Activated T-helper 9 cell treated with anti-CD3 and anti-CD28 coated beads, Interleukin-2, amount 50 U/mL, for 16 hours (primary cell): Measurements from ENCODE around the gene FARP1.

Source experiments
- DNase-seq: peaks from one replicate; pipeline ENCODE4 v3.0.0-alpha.2; 2020; ENCODE audit warnings: low read depth

The FARP1 gene

GRCh38 chr13:98482476-98483444, 339.9 kb downstream of the FARP1 start:
- no peak for DNase-seq

DNA sequence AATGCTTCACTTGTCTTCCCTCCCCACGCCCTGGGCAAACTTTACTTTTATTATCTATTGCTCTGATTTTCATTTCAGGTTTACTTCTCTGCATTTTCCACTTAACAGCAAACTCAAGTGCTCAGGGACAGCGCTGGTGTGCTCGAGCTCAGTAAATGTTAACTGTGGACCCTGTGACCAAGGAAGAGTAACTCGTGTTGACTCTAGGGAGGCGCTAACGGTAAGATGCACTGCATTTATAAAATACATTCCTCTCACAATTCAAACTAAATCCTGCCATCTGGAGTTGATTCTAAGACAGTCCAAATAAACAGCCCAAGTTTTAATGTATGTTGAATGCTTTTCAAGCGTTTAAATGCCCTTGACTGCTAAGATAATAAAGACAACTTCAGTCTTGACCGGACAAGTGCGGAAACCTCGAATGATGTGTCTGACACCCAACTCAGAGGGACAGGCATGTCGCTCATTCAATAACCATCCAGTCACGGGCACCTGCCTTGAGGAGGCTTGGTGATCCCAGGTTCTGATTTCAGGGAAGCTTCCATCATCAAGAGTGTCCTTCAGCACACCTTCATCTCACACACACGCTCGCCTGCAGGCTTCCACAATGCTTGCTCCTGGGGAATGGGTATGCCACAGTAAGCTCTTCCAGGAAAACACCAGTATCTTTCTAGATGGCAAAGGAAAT, 340.9 kb downstream of the FARP1 start:
- DNase-seq, result no peak

DNA sequence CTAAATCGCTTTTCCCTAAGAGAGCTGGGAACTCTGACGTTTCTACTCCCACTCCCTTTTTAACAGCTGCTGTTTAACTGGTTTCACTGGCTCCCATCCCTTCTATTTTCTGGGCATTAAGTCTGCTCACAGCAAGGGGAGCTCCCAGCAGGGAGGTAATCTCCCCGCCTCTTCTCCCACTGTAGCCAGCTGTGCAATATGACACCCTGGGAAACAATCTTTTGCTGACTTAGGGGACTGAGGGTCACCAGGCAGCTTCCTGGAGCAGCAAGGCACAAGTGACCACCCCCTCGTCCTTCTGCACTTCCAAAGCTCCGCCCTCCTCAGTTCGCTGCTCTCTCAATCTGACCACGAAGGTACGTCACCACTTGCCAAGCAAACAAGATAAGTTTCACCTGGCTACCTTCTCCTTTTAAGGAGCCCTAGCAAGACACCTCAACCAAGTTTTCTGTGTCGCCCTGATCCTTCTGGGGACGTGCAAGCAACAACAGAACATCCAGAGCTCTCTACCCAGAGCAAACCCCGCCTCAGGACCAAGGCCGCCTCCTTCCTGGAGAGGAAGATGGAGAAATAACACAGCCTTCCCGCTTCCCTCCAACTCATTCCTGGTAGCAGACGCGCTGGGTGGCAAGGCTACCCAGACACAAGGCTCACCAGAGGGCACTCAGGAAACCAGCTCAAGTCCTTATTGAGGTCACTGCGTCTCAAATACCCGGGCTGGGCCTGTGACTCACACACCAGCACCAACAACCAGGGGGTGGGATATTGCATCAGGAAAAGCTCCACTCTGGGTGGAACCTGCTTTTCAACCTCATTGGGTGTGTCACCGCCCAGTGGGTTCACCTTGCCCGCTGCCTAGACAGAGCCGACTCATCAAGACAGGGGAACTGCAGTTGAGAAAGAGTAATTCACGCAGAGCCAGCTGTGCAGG, 341.7 kb downstream of the FARP1 start:
- DNase-seq, result peak; percentile 71

- no peak for DNase-seq
These were observed 342.7 kb downstream of the FARP1 start for GRCh38 chr13:98485561-98485960.

DNA sequence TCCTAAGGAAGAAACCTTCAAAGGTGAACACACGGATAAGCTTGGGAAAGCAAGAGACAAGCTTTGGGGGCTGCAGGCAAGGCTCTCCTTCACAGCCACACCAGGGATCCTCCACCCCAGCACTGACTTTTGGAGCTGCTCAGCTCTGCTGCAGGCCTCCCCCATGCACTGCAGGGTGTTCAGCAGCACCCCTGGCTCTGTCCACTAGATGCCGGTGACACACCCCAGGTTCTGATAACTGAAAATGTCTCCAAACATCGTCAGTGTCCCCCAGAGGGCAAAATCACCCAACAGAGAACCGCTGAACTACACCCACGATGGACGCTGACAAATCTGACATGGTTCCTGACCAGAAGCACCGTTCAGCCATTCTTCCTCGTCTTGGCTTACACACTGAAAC, 343.5 kb downstream of the FARP1 start:
- no peak for DNase-seq

DNA sequence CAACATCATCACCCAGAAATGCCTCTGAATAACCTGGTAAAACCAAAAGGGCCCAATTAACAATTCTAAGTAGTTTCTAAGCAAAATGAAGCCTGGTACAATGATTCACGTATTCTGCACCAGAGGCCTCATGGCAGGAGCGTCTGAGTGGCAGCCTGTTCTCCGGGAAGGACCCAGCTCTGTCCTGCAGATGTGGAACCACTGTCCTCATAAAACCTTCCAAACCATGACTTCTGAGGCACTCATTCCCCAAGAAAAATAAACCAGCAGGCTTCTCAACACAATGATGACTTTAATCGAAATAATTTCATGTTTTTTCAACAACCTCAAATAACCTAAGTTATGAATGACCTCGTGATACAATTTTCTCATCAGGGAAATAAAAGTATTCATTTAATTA, 344.1 kb downstream of the FARP1 start:
- no peak for DNase-seq

DNA sequence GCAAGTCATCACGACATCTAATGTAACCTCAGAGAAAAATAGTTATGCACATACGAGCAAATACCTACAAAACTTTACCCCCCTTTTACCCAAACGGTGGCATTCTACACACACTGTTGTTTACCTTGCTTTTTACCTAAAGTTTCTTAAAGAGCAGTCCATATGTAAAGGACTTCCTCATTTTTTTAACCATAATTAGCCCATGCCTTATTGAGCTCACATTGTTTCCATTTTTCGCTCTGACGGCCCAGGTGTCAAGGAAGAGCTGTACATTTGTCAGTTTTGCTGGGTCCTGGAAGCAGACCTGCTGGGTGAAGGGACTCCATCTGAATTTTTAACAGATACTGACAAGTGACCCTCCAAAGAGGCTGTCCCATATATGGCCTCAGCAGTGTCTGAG, 344.6 kb downstream of the FARP1 start:
- no peak for DNase-seq

GRCh38 chr13:98488736-98489135, 345.8 kb downstream of the FARP1 start:
- no peak for DNase-seq

DNA sequence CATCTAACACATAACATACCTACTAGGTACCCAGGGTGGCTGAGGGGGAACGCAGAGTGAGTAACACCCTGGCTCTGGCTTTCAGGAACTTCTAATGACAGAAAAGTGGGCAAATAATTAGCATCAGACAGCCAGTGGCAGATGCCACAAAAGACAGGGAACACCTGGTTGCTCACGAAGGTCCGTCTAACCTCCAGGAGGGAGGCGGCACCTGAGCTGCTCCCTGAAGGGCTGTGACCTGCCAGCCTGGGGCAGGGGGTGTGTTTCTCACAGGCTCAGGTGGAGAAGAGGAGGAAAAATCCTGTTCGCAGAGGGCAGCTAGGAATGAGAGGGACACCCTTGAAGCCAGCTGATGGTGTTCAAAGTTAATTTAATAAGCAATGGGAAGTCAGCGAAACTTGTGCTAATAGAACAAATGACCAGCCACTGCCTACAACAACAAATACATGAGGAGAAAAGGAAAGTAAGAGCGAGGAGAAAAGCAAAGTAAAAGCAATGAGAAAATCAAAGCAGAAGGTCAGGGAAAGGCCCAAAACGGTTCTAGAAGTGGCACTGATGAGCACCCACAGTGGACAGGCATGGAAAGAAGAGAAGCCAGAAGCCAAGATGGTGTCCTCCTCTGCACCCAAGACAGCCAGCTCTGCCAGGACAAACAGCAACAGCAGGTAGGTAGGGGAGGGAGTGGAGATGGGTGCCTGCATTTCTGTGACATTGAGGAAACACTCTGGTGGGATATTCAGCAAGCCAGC, 346.7 kb downstream of the FARP1 start:
- no peak for DNase-seq

GRCh38 chr13:98490195-98490836, 347.4 kb downstream of the FARP1 start:
- DNase-seq, result no peak

- no peak for DNase-seq
These were observed 348.0 kb downstream of the FARP1 start for GRCh38 chr13:98490866-98491265.

- DNase-seq, result no peak
These were observed 349.6 kb downstream of the FARP1 start for GRCh38 chr13:98492335-98493041.

DNA sequence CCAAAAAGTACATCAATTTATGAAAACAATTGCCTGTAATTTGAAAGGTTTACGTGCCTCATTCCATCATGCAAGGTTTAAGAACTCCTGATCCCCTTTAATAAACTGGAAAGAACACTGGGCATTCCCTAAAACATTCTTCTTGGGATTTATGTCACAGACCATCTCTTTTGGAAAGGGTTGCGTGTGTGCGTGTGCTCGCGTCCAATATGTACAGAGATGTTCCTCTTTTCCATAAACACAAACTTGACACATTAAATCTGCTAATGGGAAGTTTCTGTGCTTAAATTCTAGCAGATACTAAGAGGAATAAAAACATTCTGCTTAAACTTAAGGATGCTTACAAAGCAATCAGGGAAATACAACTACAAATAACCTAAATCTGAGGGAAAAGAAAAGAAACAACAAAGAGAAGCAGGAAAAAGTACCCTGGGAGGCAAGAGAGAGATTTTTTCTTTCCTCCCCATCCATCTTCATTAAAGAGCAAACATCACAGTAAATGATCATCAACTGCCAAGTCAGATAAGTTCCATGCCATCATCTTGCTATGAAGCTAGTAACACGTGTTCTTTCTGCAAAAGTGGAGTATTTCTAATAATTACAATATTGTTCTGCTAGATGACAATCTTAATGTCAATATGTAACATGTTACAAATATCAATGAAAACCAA, 350.3 kb downstream of the FARP1 start:
- no peak for DNase-seq

DNA sequence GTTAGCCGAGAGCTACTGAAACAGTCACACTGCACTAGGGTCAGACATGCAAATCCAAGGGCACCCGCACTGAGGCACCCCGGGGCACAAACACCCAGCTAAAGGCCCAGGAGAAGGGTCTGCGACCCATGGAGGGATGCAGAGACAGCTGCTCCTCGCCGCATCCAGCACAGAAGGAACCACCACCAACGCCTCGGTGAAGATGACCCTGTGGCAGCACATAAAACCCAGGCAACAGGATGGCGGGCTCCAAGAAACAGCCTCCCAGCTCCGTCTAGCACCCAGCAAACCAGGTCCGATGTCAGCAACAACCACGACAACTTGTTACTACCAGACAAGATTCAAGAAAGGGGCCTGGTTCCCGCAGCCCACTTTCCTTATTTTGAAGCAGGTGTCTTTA, 351.9 kb downstream of the FARP1 start:
- DNase-seq, result no peak

DNA sequence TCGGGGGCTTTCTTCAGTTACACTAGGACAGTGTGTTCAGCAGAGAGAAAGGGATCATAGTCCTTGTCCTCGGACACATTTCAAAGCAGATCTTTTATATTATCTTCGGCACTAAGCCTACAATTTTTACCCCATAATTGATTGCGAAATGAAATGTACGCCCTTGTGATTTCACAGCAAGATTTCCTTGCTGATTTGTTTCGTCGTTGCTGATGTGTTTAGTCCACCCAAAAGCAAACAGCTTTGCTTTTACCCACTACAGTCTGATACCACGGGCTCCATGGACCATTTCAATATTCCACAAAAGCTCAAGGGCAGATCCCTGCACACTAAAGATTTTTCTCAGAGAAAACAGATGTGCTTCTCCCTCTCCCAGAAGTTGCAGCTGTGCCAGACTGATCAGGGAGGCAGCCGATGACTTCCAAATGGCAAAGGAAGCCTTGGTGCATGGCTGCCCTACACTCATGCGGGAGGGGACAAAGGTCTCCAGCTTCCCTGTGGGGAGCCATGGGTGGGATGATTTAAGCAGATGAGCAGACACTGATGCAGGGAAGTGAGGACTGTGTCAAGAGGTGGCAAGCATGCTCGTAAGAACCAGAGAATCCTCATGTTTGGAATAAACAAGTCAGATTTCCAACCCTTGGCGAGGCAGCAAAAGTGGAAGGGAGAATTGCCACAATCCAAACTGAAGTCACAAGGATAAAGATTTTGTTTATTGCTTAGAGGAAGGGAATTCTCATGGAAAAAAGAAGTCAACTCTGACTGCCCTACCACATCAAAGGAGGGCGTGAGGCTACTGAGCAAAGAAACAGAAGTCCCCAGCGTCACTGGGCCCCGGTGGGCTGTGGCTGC, 353.0 kb downstream of the FARP1 start:
- DNase-seq, result no peak

- DNase-seq, result no peak
These were observed 353.5 kb downstream of the FARP1 start for GRCh38 chr13:98496479-98496791.

DNA sequence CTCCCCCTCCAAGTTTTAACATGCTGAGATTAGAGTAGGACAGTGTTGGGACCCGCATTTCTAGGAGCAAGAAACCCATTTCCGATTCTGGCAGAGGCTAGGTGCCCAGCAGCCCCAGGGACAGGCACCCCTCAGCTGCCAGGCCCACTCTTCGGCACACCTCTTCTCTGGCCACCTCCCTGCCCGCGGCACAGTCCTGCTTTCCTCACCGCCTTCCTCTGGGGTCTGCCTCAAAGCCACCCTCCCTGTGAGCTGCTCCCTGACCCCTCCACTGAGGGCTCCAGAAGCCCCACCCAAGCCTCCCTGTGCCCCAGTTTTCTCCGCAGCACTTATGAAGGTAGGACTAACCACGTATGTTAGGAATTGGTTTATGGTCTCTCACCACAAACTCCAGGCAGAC, 354.1 kb downstream of the FARP1 start:
- DNase-seq, result no peak

DNA sequence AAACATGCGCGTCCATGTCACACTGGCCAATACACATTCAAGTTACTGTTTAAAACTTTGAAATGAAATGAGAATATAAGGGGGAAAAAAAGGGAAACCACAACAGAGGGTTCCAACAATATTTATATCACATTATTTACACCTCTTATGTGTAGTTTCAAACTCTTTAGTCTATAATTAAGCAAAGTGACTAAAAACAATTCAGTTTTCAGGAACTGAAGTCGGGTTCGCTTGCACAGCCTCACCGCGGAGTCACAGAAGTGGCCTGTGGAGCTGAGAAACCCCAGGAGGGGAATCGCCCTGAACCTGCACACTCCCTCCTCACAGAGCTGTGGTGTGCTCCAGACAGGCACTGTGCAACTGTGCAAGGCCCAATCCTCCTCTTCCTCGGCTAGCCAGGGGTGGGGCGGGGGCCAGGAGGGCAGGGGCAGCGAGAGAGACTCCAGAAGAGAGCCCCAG, 358.1 kb downstream of the FARP1 start:
- DNase-seq, result no peak
